T-helper 2 cell treated with Interferon-gamma antibody and Interleukin-4, amounts not matched to agents 100 ng/mL and 5 ng/mL, for 36 hours (primary cell): ENCODE results near the gene ACVR2B. TPM values are rescaled to one million over a fixed set of nuclear protein-coding genes. Genes with fewer than 3 reads are reported as not detected.

Experiments used
- intact Hi-C: fragments of 100-400 bp; cut with micrococcal nuclease; formaldehyde crosslinking; loops from one replicate; pipeline ENCODE4 v1.15.1; 2023
- total RNA-seq: library from RNA; stranded (reverse); gene quantifications from 2 replicates; pipeline ENCODE4 v1.2.3, GENCODE V29; 2022

ACVR2B gene
- total RNA-seq, 1 donor from 2014 or later: 6.8 TPM

- intact Hi-C loops: loop anchor here (10.0 kb wide), 1 partner anchor 483 kb away; no protein-coding TSS in a partner anchor
Measured at GRCh38 chr3:38522002-38522401, 68.3 kb downstream of the ACVR2B start.

- intact Hi-C loops: loop anchor here (10.0 kb wide), 1 partner anchor 481 kb away; no protein-coding TSS in a partner anchor
Measured at GRCh38 chr3:38524141-38524739, 70.5 kb downstream of the ACVR2B start.

- intact Hi-C loops: loop anchor here (10.0 kb wide), 1 partner anchor 478 kb away; no protein-coding TSS in a partner anchor
Measured at GRCh38 chr3:38526792-38527191, 73.1 kb downstream of the ACVR2B start.

GRCh38 chr3:38528457-38528856 lies 74.8 kb downstream of the ACVR2B start:
- intact Hi-C loops: loop anchor here (10.0 kb wide), 1 partner anchor 476 kb away; no protein-coding TSS in a partner anchor

- intact Hi-C loops: no loop called here
Measured at GRCh38 chr3:38532529-38532928, 78.8 kb downstream of the ACVR2B start.

- intact Hi-C loops: no loop called here
Measured at GRCh38 chr3:38533285-38533976, 79.7 kb downstream of the ACVR2B start.

- intact Hi-C loops: no loop called here
Measured at GRCh38 chr3:38534180-38534579, 80.5 kb downstream of the ACVR2B start.

DNA sequence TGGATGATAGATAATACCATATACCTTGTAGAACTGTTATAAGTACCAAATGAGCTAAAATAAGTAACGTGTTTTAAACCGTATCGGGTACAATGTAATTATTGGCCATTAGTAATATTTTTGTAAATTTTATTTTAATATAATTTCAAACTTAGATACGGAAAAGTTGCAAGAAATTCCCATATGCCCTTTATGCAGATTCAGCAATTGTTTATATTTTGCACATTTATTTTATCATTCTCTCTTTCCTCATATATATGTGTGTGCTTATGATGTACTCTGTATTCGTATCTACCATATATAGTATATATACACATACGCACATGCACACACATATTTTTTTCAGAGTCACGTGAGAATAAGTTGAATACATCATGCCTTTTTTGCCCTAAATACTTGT lies 80.9 kb downstream of the ACVR2B start:
- intact Hi-C loops: no loop called here

GRCh38 chr3:38536671-38537070 lies 83.0 kb downstream of the ACVR2B start:
- intact Hi-C loops: no loop called here

DNA sequence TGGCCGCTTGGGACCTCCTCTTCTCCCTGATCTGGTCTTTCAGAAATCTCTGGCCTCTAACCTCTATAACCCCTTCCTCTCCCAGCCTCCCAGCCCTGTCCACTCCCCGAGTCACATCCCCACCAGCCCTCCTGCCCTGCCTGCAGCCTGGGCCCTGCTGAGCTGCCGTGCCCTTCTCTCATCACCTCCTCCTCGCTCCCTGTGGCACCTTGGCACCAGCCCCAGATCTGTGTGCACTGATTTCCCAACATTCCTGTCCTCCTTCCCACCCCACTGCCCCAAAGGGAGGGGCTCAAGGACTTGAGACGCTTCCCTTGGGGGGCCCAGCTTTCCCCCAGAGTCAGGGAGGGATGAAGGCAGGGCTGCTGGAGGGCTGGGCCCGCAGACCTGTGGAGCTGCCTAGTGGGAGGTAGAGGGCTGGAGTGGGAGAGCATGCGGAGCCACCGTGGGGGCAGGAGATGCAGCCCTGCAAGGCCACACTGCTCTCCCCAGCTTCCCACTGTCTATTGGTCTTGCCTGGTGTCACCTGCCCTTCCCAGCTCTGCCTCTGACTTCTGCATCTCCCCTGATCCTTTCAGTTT lies 85.2 kb downstream of the ACVR2B start:
- intact Hi-C loops: no loop called here

- intact Hi-C loops: no loop called here
Measured at GRCh38 chr3:38541806-38542205, 88.1 kb downstream of the ACVR2B start.

Other genes starting within 250 kb of the ACVR2B start
- 0.59 and 0.93 TPM in 2 replicates for gene SLC22A13, start 188.1 kb upstream of the ACVR2B start, total RNA-seq
- 0.09 TPM in 1 of 2 replicates, not detected in the other for gene SLC22A14, start 171.6 kb upstream of the ACVR2B start, total RNA-seq
- gene XYLB, start 107.1 kb upstream of the ACVR2B start, total RNA-seq: 9.3 and 9.8 TPM in 2 replicates
- gene EXOG, start 42.5 kb downstream of the ACVR2B start, total RNA-seq: 22.7 and 23.2 TPM in 2 replicates
- 0.02 TPM in 1 of 2 replicates, not detected in the other for gene SCN5A, start 195.8 kb downstream of the ACVR2B start, total RNA-seq